Activated CD4-positive, alpha-beta T cell treated with anti-CD3 and anti-CD28 coated beads, Interleukin-2, amount 10 ng/mL, durations not matched to agents 24 days and 14 days (primary cell): ENCODE results near the gene AHNAK2. TPM values are rescaled to one million over a fixed set of nuclear protein-coding genes. Genes with fewer than 3 reads are reported as not detected.

Source experiments
- DNase-seq: peaks from one replicate; pipeline ENCODE4 v3.0.0; 2022
- H3K27ac Mint-ChIP-seq: one replicate; pipeline ENCODE4 v1.8.0; 2022; ENCODE audit warnings: mild to moderate bottlenecking, mixed read lengths
- H3K27me3 Mint-ChIP-seq: one replicate; pipeline ENCODE4 v1.8.0; 2022; ENCODE audit warnings: mixed read lengths
- H3K36me3 Mint-ChIP-seq: one replicate; pipeline ENCODE4 v1.8.0; 2022; ENCODE audit warnings: low read depth, mild to moderate bottlenecking, mixed read lengths
- H3K4me1 Mint-ChIP-seq: one replicate; pipeline ENCODE4 v1.8.0; 2021; ENCODE audit warnings: mixed read lengths
- H3K4me3 Mint-ChIP-seq: one replicate; pipeline ENCODE4 v1.8.0; 2022; ENCODE audit warnings: mild to moderate bottlenecking, moderate library complexity, mixed read lengths
- H3K9me3 Mint-ChIP-seq: one replicate; pipeline ENCODE4 v1.8.0; 2021; ENCODE audit warnings: mixed read lengths
- intact Hi-C: fragments of 100-400 bp; cut with micrococcal nuclease; formaldehyde crosslinking; loops from one replicate; pipeline ENCODE4 v1.15.1; 2023
- total RNA-seq: library from RNA; stranded (reverse); gene quantifications from 2 replicates; pipeline ENCODE4 v1.2.3, GENCODE V29; 2022

The AHNAK2 gene
- total RNA-seq, 1 donor from 2014 or later, result 0.02 TPM

GRCh38 chr14:104900639-104901512 lies 77.3 kb downstream of the AHNAK2 start:
- peaks cover 21% of the 10 kb centered on the region for H3K27me3 Mint-ChIP-seq
- H3K27ac Mint-ChIP-seq, result no peak overlapping the region
- intact Hi-C loops, result no loop called here
- H3K36me3 Mint-ChIP-seq, result no peaks in the 10 kb centered on the region
- H3K4me3 Mint-ChIP-seq, result no peak overlapping the region
- DNase-seq, result peak; percentile 43
- peaks cover 3% of the 10 kb centered on the region for H3K4me1 Mint-ChIP-seq
- H3K9me3 Mint-ChIP-seq, result no peaks in the 10 kb centered on the region

GRCh38 chr14:104899781-104900180 lies 78.4 kb downstream of the AHNAK2 start:
- DNase-seq, result no peak
- Mint-ChIP-seq H3K36me3 (no peaks in the 10 kb centered on the region), H3K4me1 (peaks cover 3% of the 10 kb centered on the region), H3K27ac (no peak overlapping the region), H3K27me3 (peaks cover 20% of the 10 kb centered on the region), H3K9me3 (no peaks in the 10 kb centered on the region), H3K4me3 (no peak overlapping the region)
- intact Hi-C loops, result no loop called here

GRCh38 chr14:104898870-104899510 lies 79.2 kb downstream of the AHNAK2 start:
- H3K4me3 Mint-ChIP-seq, result no peak overlapping the region
- DNase-seq, result no peak
- peaks cover 14% of the 10 kb centered on the region for H3K27me3 Mint-ChIP-seq
- H3K36me3 Mint-ChIP-seq, result no peaks in the 10 kb centered on the region
- intact Hi-C loops, result no loop called here
- H3K27ac Mint-ChIP-seq, result no peak overlapping the region
- peaks cover 3% of the 10 kb centered on the region for H3K4me1 Mint-ChIP-seq
- H3K9me3 Mint-ChIP-seq, result no peaks in the 10 kb centered on the region

- no peak overlapping the region for H3K4me3 Mint-ChIP-seq
- no peak overlapping the region for H3K27ac Mint-ChIP-seq
- no peaks in the 10 kb centered on the region for H3K9me3 Mint-ChIP-seq
- no peak for DNase-seq
- no peaks in the 10 kb centered on the region for H3K36me3 Mint-ChIP-seq
- peaks cover 9% of the 10 kb centered on the region for H3K27me3 Mint-ChIP-seq
- H3K4me1 Mint-ChIP-seq, result peaks cover 3% of the 10 kb centered on the region
- intact Hi-C loops, result no loop called here
Measured at GRCh38 chr14:104898195-104898558, 80.0 kb downstream of the AHNAK2 start.

DNA sequence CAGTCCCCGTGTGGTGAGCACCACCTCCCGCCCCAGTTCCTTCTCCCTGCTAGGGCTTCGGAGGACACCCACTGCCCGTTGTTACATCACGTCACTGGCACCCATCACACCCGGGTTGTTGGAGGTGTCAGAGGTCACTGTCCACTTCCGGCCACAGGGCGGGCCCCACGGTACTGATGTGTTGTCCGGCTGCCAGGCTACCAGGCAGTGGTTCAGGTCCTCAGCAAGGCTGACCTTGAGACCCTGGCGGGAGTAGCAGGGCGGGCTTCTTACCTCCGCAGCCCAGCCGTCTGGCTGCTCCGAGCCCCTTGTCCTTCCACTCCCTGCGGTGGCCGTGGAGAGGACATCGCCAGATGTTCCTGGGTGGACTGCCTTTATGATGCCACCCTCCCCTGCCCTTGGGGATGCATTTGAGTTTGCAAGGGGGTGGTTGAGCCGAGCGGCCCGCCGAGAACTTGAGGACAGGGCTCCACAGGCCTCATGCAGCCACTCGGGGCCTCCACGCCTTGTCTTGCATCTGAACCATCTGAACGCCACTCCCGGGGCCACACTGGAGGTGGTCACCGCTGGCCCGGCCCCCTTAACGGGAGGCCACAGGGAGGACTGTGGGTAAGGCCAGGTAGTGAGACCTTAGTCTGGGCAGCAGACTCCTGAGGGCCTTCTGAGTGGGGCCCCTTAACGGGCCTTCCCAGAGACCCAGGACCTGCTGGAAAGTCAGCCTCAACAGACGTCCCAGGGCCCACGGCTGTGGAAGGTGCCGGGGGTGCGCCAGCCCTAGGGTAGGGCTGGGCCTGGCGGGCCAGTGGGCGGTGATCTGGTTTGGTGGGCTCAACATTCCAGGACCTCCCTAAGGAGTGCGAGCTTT lies 80.6 kb downstream of the AHNAK2 start:
- no peaks in the 10 kb centered on the region for H3K36me3 Mint-ChIP-seq
- H3K27me3 Mint-ChIP-seq, result peaks cover 8% of the 10 kb centered on the region
- intact Hi-C loops, result no loop called here
- H3K27ac Mint-ChIP-seq, result no peak overlapping the region
- peak; percentile 50 for DNase-seq
- H3K4me1 Mint-ChIP-seq, result peaks cover 3% of the 10 kb centered on the region
- no peaks in the 10 kb centered on the region for H3K9me3 Mint-ChIP-seq
- no peak overlapping the region for H3K4me3 Mint-ChIP-seq

GRCh38 chr14:104895786-104896661 lies 82.2 kb downstream of the AHNAK2 start:
- Mint-ChIP-seq H3K9me3 (no peaks in the 10 kb centered on the region), H3K4me1 (peaks cover 3% of the 10 kb centered on the region), H3K27me3 (peaks cover 1% of the 10 kb centered on the region), H3K36me3 (no peaks in the 10 kb centered on the region), H3K27ac (no peak overlapping the region), H3K4me3 (no peak overlapping the region)
- intact Hi-C loops, result loop anchor here (1.0 kb wide), 1 partner anchor 149 kb away; no protein-coding TSS in a partner anchor
- DNase-seq, result peak; percentile 53

DNA sequence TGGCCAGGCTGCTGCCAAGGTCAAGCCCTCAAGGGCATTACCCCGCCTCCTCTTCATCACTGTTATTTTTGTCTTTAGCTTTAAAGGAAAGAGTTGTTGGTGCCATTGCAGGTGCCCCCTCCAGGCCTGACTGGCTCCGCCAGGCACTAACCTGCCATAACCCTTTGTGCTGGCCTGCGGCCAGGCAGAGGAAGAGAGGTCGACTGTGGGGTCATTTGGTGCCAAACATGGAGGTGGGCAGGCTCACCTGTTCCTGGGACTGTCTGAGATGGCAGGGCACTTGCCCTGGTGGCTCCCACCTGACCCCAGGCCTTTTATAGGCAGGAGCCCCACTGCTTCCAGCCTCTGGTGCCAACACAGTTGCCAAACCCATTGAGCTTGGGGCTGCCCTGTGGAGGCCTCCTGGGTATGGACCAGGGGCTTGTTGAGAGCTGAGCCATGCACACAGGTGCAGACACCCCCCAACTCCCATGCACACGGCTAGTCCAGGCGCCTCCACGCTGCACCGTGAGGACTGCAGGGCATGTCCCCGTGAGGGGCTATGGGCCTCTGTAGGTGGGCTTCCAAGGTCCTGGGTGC lies 82.9 kb downstream of the AHNAK2 start:
- H3K27ac Mint-ChIP-seq, result no peak overlapping the region
- H3K4me1 Mint-ChIP-seq, result peaks cover 3% of the 10 kb centered on the region
- no peak for DNase-seq
- H3K9me3 Mint-ChIP-seq, result no peaks in the 10 kb centered on the region
- intact Hi-C loops, result no loop called here
- H3K4me3 Mint-ChIP-seq, result no peak overlapping the region
- no peaks in the 10 kb centered on the region for H3K27me3 Mint-ChIP-seq
- no peaks in the 10 kb centered on the region for H3K36me3 Mint-ChIP-seq

DNA sequence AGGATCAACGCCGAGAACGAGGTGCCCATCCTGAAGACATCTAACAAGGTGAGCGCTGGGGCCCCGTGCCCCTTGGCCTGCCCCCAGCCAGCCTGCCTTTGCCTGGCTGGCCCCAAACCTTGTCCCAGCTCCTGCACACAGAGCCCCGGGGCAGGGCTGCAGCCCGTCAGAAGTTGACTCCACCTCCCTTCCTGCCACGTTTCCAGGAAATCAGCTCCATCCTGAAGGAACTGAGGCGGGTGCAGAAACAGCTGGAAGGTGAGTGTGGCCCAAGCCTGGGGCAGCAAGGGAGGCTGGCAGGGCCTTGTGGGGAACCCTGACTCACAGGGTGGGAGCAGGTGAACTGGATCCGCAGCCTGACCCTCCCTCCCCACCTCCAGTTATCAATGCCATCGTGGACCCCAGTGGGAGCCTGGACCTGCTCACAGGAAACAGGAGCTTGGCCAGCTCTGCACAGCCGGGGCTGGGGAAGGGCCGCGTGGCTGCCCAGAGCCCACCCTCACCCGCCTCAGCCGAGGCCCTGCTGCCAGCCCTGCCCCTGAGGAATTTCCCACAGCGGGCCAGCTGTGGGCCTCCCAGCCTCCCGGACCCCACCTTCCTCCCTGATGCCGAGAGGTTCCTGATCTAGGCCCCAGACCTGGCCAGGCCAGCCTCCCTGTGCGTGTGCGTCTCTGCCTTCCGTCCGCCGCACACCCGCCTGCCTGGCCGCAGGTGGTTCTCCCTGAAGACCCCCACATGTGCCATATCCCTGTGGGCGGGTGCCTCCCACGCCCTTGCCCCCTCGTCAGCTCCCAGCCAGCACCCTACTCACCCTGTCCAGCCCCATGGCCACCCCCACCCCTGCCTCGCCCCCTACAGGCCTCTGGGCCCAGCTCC lies 83.6 kb downstream of the AHNAK2 start:
- intact Hi-C loops, result no loop called here
- Mint-ChIP-seq H3K27ac (no peak overlapping the region), H3K4me1 (peaks cover 3% of the 10 kb centered on the region), H3K9me3 (peaks cover 2% of the 10 kb centered on the region), H3K27me3 (no peaks in the 10 kb centered on the region), H3K4me3 (no peak overlapping the region), H3K36me3 (no peaks in the 10 kb centered on the region)
- DNase-seq, result no peak

- intact Hi-C loops, result no loop called here
- peaks cover 3% of the 10 kb centered on the region for H3K4me1 Mint-ChIP-seq
- H3K9me3 Mint-ChIP-seq, result peaks cover 3% of the 10 kb centered on the region
- no peaks in the 10 kb centered on the region for H3K36me3 Mint-ChIP-seq
- no peak for DNase-seq
- H3K27me3 Mint-ChIP-seq, result no peaks in the 10 kb centered on the region
- no peak overlapping the region for H3K4me3 Mint-ChIP-seq
- no peak overlapping the region for H3K27ac Mint-ChIP-seq
Measured at GRCh38 chr14:104893435-104894207, 84.6 kb downstream of the AHNAK2 start.

GRCh38 chr14:104892531-104893434 lies 85.4 kb downstream of the AHNAK2 start:
- Mint-ChIP-seq H3K4me1 (peaks cover 3% of the 10 kb centered on the region), H3K4me3 (no peak overlapping the region), H3K27me3 (no peaks in the 10 kb centered on the region), H3K9me3 (peaks cover 3% of the 10 kb centered on the region), H3K27ac (no peak overlapping the region), H3K36me3 (no peaks in the 10 kb centered on the region)
- no peak for DNase-seq
- intact Hi-C loops, result no loop called here
